SK-N-SH treated with all-trans-retinoic acid at 6 μM for 48 hours (cell line): Measurements from ENCODE around the gene SF3B5.

Experiments
- ATAC-seq: fragments of 200-7000 bp; cut with Tn5 transposase; 3 replicates; pipeline ENCODE4 v1.9.1; 2020; ENCODE audit warnings: mild to moderate bottlenecking, moderate library complexity
- ARNTL ChIP-seq: fragments of 450-650 bp; formaldehyde crosslinking; IDR thresholded peaks from 2 replicates; pipeline ENCODE4 v1.5.0; 2020; ENCODE audit warnings: low read depth, mild to moderate bottlenecking, moderate library complexity, borderline replicate concordance
- BACH2 ChIP-seq: fragments of 250-450 bp; sonication (Bioruptor Pico); IDR thresholded peaks from 2 replicates; pipeline ENCODE4 v1.9.0; 2021; ENCODE audit warnings: mild to moderate bottlenecking, borderline replicate concordance
- CREB5 ChIP-seq: fragments of 250-450 bp; sonication (Bioruptor Pico); IDR thresholded peaks from 2 replicates; pipeline ENCODE4 v1.5.1; 2020; ENCODE audit warnings: low read depth, mild to moderate bottlenecking, moderate library complexity
- CSRNP3 ChIP-seq: fragments of 250-450 bp; sonication (Bioruptor Pico); IDR thresholded peaks from 2 replicates; pipeline ENCODE4 v1.5.1; 2021; ENCODE audit warnings: mild to moderate bottlenecking, moderate library complexity
- ESRRG ChIP-seq: fragments of 250-450 bp; sonication (Bioruptor Pico); IDR thresholded peaks from 2 replicates; pipeline ENCODE4 v1.6.1; 2021; ENCODE audit warnings: mild to moderate bottlenecking
- GLIS3 ChIP-seq: fragments of 250-450 bp; sonication (Bioruptor Pico); IDR thresholded peaks from 2 replicates; pipeline ENCODE4 v1.5.0; 2020; ENCODE audit warnings: mild to moderate bottlenecking, moderate library complexity
- ISL1 ChIP-seq: fragments of 250-450 bp; sonication (Bioruptor Pico); IDR thresholded peaks from 2 replicates; pipeline ENCODE4 v2.1.2; 2022; ENCODE audit warnings: mild to moderate bottlenecking, moderate library complexity
- OSR1 ChIP-seq: fragments of 250-450 bp; sonication (Bioruptor Pico); IDR thresholded peaks from 2 replicates; pipeline ENCODE4 v1.8.0; 2022; ENCODE audit warnings: moderate library complexity, mild to moderate bottlenecking, inconsistent platforms
- POU6F1 ChIP-seq: fragments of 250-450 bp; sonication (Bioruptor Pico); IDR thresholded peaks from 2 replicates; pipeline ENCODE4 v1.8.0; 2021; ENCODE audit warnings: low read depth, mild to moderate bottlenecking, moderate library complexity, borderline replicate concordance
- PPARA ChIP-seq: fragments of 250-450 bp; sonication (Bioruptor Pico); IDR thresholded peaks from 2 replicates; pipeline ENCODE4 v1.5.0; 2020; ENCODE audit warnings: mild to moderate bottlenecking, borderline replicate concordance
- SNAI2 ChIP-seq: fragments of 250-450 bp; sonication (Bioruptor Pico); IDR thresholded peaks from 2 replicates; pipeline ENCODE4 v1.5.0; 2020; ENCODE audit warnings: mild to moderate bottlenecking, moderate library complexity
- TCF4 ChIP-seq: fragments of 250-450 bp; sonication (Bioruptor Pico); IDR thresholded peaks from 2 replicates; pipeline ENCODE4 v1.8.0; 2021; ENCODE audit warnings: mild to moderate bottlenecking, moderate library complexity, borderline replicate concordance
- TOX ChIP-seq: fragments of 250-450 bp; sonication (Bioruptor Pico); IDR thresholded peaks from 2 replicates; pipeline ENCODE4 v1.8.0; 2021; ENCODE audit warnings: mild to moderate bottlenecking, moderate library complexity, borderline replicate concordance
- TSHZ2 ChIP-seq: fragments of 250-450 bp; sonication (Bioruptor Pico); IDR thresholded peaks from 2 replicates; pipeline ENCODE4 v1.5.0; 2020; ENCODE audit warnings: mild to moderate bottlenecking, moderate library complexity
- ZC3H10 ChIP-seq: fragments of 250-450 bp; sonication (Bioruptor Pico); IDR thresholded peaks from 2 replicates; pipeline ENCODE4 v1.5.1; 2021; ENCODE audit warnings: mild to moderate bottlenecking, moderate library complexity
- ZFP3 ChIP-seq: fragments of 250-450 bp; sonication (Bioruptor Pico); IDR thresholded peaks from 2 replicates; pipeline ENCODE4 v1.5.0; 2020; ENCODE audit warnings: mild to moderate bottlenecking, moderate library complexity
- ZFP30 ChIP-seq: fragments of 450-650 bp; formaldehyde crosslinking; IDR thresholded peaks from 2 replicates; pipeline ENCODE4 v1.5.0; 2022; ENCODE audit warnings: mild to moderate bottlenecking, moderate library complexity
- ZNF565 ChIP-seq: fragments of 450-650 bp; formaldehyde crosslinking; conservative IDR thresholded peaks from 2 replicates; pipeline ENCODE4 v1.5.0; 2020; ENCODE audit warnings: low read depth, mild to moderate bottlenecking, moderate library complexity
- ZNF70 ChIP-seq: fragments of 450-650 bp; formaldehyde crosslinking; IDR thresholded peaks from 2 replicates; pipeline ENCODE4 v1.5.0; 2020; ENCODE audit warnings: mild to moderate bottlenecking, moderate library complexity
- ZNF8 ChIP-seq: fragments of 450-650 bp; formaldehyde crosslinking; IDR thresholded peaks from 2 replicates; pipeline ENCODE4 v1.5.0; 2020; ENCODE audit warnings: mild to moderate bottlenecking, moderate library complexity

SF3B5 gene

GRCh38 chr6:144113366-144113765 lies 18.0 kb upstream of the SF3B5 start (continued):
- TF ChIP-seq TSHZ2 (CRISPR knock-in tag) (no peak), ZNF70 (no peak), BACH2 (CRISPR knock-in tag) (no peak), OSR1 (CRISPR knock-in tag) (no peak), CSRNP3 (CRISPR knock-in tag) (no peak), ZFP3 (CRISPR knock-in tag) (no peak), TOX (CRISPR knock-in tag) (no peak), ESRRG (no peak)

GRCh38 chr6:144110210-144110609 lies 14.8 kb upstream of the SF3B5 start:
- no peak for TF ChIP-seq ZFP30 (CRISPR knock-in tag)
- TF ChIP-seq PPARA (CRISPR knock-in tag), result no peak
- TF ChIP-seq OSR1 (CRISPR knock-in tag), result no peak
- no peak for TF ChIP-seq GLIS3 (CRISPR knock-in tag)
- TF ChIP-seq CREB5 (CRISPR knock-in tag), result no peak
- TF ChIP-seq TSHZ2 (CRISPR knock-in tag), result no peak
- no peak for TF ChIP-seq BACH2 (CRISPR knock-in tag)
- TF ChIP-seq POU6F1 (CRISPR knock-in tag), result no peak
- TF ChIP-seq TOX (CRISPR knock-in tag), result no peak
- no peak for TF ChIP-seq ZC3H10 (CRISPR knock-in tag)
- no peak for TF ChIP-seq ISL1 (CRISPR knock-in tag)
- TF ChIP-seq SNAI2, result no peak
- no peak for TF ChIP-seq TCF4 (CRISPR knock-in tag)
- no peak for TF ChIP-seq ZNF565 (CRISPR knock-in tag)
- TF ChIP-seq CSRNP3 (CRISPR knock-in tag), result no peak
- no peak for TF ChIP-seq ZNF70
- no peak for TF ChIP-seq ARNTL (CRISPR knock-in tag)
- TF ChIP-seq ESRRG, result no peak
- no peak for TF ChIP-seq ZNF8 (CRISPR knock-in tag)
- no peak for TF ChIP-seq ZFP3 (CRISPR knock-in tag)
- ATAC-seq, result no peak
